Liver (tissue), 9 donors: ENCODE results near the gene SLC66A2. TPM values are rescaled to one million over a fixed set of nuclear protein-coding genes. Genes with fewer than 3 reads are reported as not detected.
A peak's percentile ranks its signal among the peaks of the same experiment; 100 is the strongest.

Experiments used
- DNase-seq: peaks from one replicate; pipeline ENCODE4 v3.0.0-alpha.2; 2017; ENCODE audit warnings: low spot score
- H3K27ac ChIP-seq, 2 donors: one replicate each; pipeline ENCODE4 v1.7.0; 2013; ENCODE audit warnings: inconsistent platforms in 2 of 2, low read length in 2 of 2, control low read depth in 1 of 2, low read depth in 1 of 2, mild to moderate bottlenecking in 1 of 2
- H3K27me3 ChIP-seq, 4 donors: one replicate each; pipeline versions ENCODE4 v1.6.1 to v1.7.0; 2013; ENCODE audit warnings: low read length in 3 of 4, inconsistent platforms in 1 of 4, mild to moderate bottlenecking in 1 of 4, moderate library complexity in 1 of 4; ENCODE audit not compliant: control insufficient read depth in 4 of 4, insufficient read depth in 4 of 4
- H3K36me3 ChIP-seq, 4 donors: one replicate each; pipeline versions ENCODE4 v1.6.1 to v1.7.0; 2013; ENCODE audit warnings: low read length in 3 of 4, mild to moderate bottlenecking in 3 of 4, low read depth in 1 of 4, moderate library complexity in 1 of 4; ENCODE audit not compliant: control insufficient read depth in 4 of 4, insufficient read depth in 3 of 4
- H3K4me1 ChIP-seq, 4 donors: one replicate each; pipeline versions ENCODE4 v1.6.1 to v1.7.0; 2013; ENCODE audit warnings: low read length in 3 of 4, mild to moderate bottlenecking in 3 of 4, moderate library complexity in 1 of 4; ENCODE audit not compliant: control insufficient read depth in 4 of 4, insufficient read depth in 4 of 4
- H3K4me3 ChIP-seq, 3 donors: one replicate each; pipeline versions ENCODE4 v1.6.1 to v1.7.0; 2013; ENCODE audit warnings: low read length in 3 of 3, control low read depth in 1 of 3, low read depth in 1 of 3, mild to moderate bottlenecking in 1 of 3
- H3K9ac ChIP-seq, 2 donors: one replicate each; pipeline ENCODE4 v1.7.0; 2013; ENCODE audit warnings: low read length in 2 of 2, mild to moderate bottlenecking in 2 of 2, moderate library complexity in 2 of 2, control low read depth in 1 of 2, low read depth in 1 of 2
- H3K9me3 ChIP-seq, 4 donors: one replicate each; pipeline versions ENCODE4 v1.6.1 to v1.7.0; 2013; ENCODE audit warnings: low read length in 3 of 4; ENCODE audit not compliant: control insufficient read depth in 4 of 4
- EGR1 ChIP-seq, 2 donors: IDR thresholded peaks; 2 replicates each; pipeline ENCODE4 v1.6.1; 2016 to 2018; ENCODE audit warnings: antibody characterized with exemption in 2 of 2, low read depth in 2 of 2
- FOXA1 ChIP-seq: IDR thresholded peaks from 2 replicates; pipeline ENCODE4 v1.6.1; 2016; ENCODE audit warnings: antibody characterized with exemption
- FOXA2 ChIP-seq: IDR thresholded peaks from 2 replicates; pipeline ENCODE4 v1.6.1; 2016; ENCODE audit warnings: antibody characterized with exemption
- GABPA ChIP-seq, 2 donors: IDR thresholded peaks in 1 of 2; conservative IDR thresholded peaks in 1 of 2; 2 replicates each; pipeline ENCODE4 v1.6.1; 2016; ENCODE audit warnings: antibody characterized with exemption in 2 of 2, mild to moderate bottlenecking in 1 of 2, moderate library complexity in 1 of 2
- HNF4A ChIP-seq, 2 donors: conservative IDR thresholded peaks; 2 replicates each; pipeline ENCODE4 v1.6.1; 2016; ENCODE audit warnings: antibody characterized with exemption in 2 of 2, mild to moderate bottlenecking in 2 of 2
- HNF4G ChIP-seq: IDR thresholded peaks from 2 replicates; pipeline ENCODE4 v1.6.1; 2016; ENCODE audit warnings: antibody characterized with exemption
- JUND ChIP-seq, 2 donors: IDR thresholded peaks; 2 replicates each; pipeline ENCODE4 v1.6.1; 2016; ENCODE audit warnings: antibody characterized with exemption in 2 of 2
- NR2F2 ChIP-seq: IDR thresholded peaks from 2 replicates; pipeline ENCODE4 v1.6.1; 2016; ENCODE audit warnings: antibody characterized with exemption
- RAD21 ChIP-seq, 2 donors: IDR thresholded peaks; 2 replicates each; pipeline ENCODE4 v1.6.1; 2016; ENCODE audit warnings: antibody characterized with exemption in 2 of 2, mild to moderate bottlenecking in 2 of 2
- RXRA ChIP-seq, 2 donors: IDR thresholded peaks; 2 replicates each; pipeline ENCODE4 v1.6.1; 2017 to 2018; ENCODE audit warnings: antibody characterized with exemption in 2 of 2, mild to moderate bottlenecking in 1 of 2
- SP1 ChIP-seq: IDR thresholded peaks from 2 replicates; pipeline ENCODE4 v1.6.1; 2018; ENCODE audit warnings: antibody characterized with exemption, mild to moderate bottlenecking
- TAF1 ChIP-seq: conservative IDR thresholded peaks from 2 replicates; pipeline ENCODE4 v1.6.1; 2016; ENCODE audit warnings: antibody characterized with exemption, mild to moderate bottlenecking
- YY1 ChIP-seq: IDR thresholded peaks from 2 replicates; pipeline ENCODE4 v1.6.1; 2016; ENCODE audit warnings: antibody characterized with exemption, mild to moderate bottlenecking
- WGBS: extraction: QIAGEN DNeasy Blood & Tissue Kit; methylation state at CpG from one replicate; pipeline ENCODE4 v1.1.7; 2013; 5-methylcytosine and 5-hydroxymethylcytosine counted together
- polyA plus RNA-seq, 2 donors: library from polyadenylated mRNA; stranded (reverse) in 1 of 2; unstranded in 1 of 2; fragments of 200-250 nt in 1 of 2; fragments of >200 nt in 1 of 2; fragmentation: Nextera tagmentation in 1 of 2; extraction: Ambion mirVana in 1 of 2; gene quantifications; one replicate each; pipeline versions ENCODE4 v1.2.1 to v1.2.3, GENCODE V29; 2013 to 2015
- total RNA-seq, 2 donors: library from RNA; depleted of rRNA; stranded (reverse); fragments of >200 nt; gene quantifications; one replicate each; pipeline ENCODE4 v1.2.3, GENCODE V29; 2014
- TF ChIP-seq, protein P1 (sequence below): fragments of 150-350 bp; IDR thresholded peaks from 2 replicates; pipeline ENCODE4 v1.5.1; 2017; ENCODE audit warnings: improper control_type of control experiment, low read depth, low read length; ENCODE audit not compliant: missing input control
- TF ChIP-seq, protein P2 (sequence below): IDR thresholded peaks from 2 replicates; pipeline ENCODE4 v1.6.1; 2016; ENCODE audit warnings: antibody characterized with exemption, mild to moderate bottlenecking
- TF ChIP-seq, protein P3 (sequence below): IDR thresholded peaks from 2 replicates; pipeline ENCODE4 v1.6.1; 2016; ENCODE audit warnings: antibody characterized with exemption
- TF ChIP-seq, protein P4 (sequence below): IDR thresholded peaks from 2 replicates; pipeline ENCODE4 v1.6.1; 2016; ENCODE audit warnings: antibody characterized with exemption
- TF ChIP-seq, protein P5 (sequence below): IDR thresholded peaks from 2 replicates; pipeline ENCODE4 v1.6.1; 2016; ENCODE audit warnings: antibody characterized with exemption
- donor health status: healthy.
- donor health status: healthy.
- donor health status: healthy.
- donor health status: healthy.
- donor health status: healthy.

Gene SLC66A2
- total and polyA plus RNA-seq, 4 donors = 47.8 to 107 (median 67.9) TPM

DNA sequence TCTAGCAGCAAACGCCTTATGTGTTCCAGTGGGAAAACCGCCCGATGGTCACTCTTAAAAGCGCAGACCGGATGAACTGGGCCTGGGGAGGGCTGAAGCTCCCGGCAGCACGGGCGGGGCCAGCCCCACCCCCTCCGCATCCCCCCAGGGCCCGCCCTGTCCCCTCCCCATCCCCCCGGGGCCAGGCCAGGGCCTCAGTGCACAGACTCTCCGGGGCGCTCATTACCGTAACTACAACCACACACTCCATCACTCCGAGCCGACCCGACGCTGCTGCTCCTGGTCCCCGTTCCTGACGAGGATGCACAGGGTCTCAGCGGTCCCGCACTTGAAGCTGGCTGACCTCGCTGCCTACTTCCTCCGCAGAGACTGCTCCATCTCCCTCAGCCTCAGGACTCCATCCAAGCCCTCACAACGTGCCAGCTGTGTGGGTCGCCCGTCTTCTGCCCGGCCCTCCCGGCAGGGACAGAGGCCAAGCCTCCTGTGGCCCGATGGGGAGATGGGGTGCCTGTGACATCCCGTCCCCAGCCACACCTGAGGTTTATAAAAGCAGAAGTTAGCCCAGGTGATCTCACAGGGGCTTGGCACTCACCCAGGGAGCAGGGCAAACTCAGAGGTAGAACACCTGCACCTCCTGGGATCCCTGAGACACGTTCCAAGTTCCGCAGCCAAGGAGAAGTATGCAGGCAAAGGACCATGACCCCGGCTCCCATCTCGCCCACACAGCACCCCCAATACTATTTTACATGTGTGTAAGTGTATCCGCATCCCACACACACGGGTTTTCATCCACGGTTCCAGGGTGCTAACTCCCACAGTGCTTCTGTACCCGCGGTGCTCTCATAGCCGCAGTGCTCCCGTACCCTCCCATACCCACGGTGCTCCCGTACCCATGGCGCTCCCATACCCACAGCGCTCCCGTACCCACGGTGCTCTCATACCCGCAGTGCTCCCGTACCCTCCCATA, 36.0 kb downstream of the SLC66A2 start:
- no peak overlapping the region for H3K27ac ChIP-seq
- H3K9me3 ChIP-seq = no peaks in the 10 kb centered on the region
- 94% methylated on average over 50 of the region's 50 CpGs for WGBS
- H3K4me3 ChIP-seq = no peak overlapping the region
- peaks cover 0 to 10% (median 4%) of the 10 kb centered on the region in 4 donors for H3K4me1 ChIP-seq
- no peak overlapping the region for H3K9ac ChIP-seq
- TF ChIP-seq RXRA (IDR thresholded peaks at IDR 0.05) (no peak), RAD21 (IDR thresholded peaks at IDR 0.05) (no peak), YY1 (no peak), NR2F2 (no peak), HNF4A (conservative IDR thresholded peaks at IDR 0.05) (no peak), JUND (IDR thresholded peaks at IDR 0.05) (no peak), GABPA (IDR thresholded peaks at IDR 0.05 in 1 of 2, conservative IDR thresholded peaks at IDR 0.05 in 1 of 2) (no peak), SP1 (no peak), HNF4G (no peak), FOXA1 (no peak), TAF1 (no peak), EGR1 (IDR thresholded peaks at IDR 0.05; ENCODE audit: low read depth in 2 of 2) (no peak), FOXA2 (no peak)
- TF ChIP-seq, protein P1, sequence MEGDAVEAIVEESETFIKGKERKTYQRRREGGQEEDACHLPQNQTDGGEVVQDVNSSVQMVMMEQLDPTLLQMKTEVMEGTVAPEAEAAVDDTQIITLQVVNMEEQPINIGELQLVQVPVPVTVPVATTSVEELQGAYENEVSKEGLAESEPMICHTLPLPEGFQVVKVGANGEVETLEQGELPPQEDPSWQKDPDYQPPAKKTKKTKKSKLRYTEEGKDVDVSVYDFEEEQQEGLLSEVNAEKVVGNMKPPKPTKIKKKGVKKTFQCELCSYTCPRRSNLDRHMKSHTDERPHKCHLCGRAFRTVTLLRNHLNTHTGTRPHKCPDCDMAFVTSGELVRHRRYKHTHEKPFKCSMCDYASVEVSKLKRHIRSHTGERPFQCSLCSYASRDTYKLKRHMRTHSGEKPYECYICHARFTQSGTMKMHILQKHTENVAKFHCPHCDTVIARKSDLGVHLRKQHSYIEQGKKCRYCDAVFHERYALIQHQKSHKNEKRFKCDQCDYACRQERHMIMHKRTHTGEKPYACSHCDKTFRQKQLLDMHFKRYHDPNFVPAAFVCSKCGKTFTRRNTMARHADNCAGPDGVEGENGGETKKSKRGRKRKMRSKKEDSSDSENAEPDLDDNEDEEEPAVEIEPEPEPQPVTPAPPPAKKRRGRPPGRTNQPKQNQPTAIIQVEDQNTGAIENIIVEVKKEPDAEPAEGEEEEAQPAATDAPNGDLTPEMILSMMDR = no peak
- TF ChIP-seq, protein P2, sequence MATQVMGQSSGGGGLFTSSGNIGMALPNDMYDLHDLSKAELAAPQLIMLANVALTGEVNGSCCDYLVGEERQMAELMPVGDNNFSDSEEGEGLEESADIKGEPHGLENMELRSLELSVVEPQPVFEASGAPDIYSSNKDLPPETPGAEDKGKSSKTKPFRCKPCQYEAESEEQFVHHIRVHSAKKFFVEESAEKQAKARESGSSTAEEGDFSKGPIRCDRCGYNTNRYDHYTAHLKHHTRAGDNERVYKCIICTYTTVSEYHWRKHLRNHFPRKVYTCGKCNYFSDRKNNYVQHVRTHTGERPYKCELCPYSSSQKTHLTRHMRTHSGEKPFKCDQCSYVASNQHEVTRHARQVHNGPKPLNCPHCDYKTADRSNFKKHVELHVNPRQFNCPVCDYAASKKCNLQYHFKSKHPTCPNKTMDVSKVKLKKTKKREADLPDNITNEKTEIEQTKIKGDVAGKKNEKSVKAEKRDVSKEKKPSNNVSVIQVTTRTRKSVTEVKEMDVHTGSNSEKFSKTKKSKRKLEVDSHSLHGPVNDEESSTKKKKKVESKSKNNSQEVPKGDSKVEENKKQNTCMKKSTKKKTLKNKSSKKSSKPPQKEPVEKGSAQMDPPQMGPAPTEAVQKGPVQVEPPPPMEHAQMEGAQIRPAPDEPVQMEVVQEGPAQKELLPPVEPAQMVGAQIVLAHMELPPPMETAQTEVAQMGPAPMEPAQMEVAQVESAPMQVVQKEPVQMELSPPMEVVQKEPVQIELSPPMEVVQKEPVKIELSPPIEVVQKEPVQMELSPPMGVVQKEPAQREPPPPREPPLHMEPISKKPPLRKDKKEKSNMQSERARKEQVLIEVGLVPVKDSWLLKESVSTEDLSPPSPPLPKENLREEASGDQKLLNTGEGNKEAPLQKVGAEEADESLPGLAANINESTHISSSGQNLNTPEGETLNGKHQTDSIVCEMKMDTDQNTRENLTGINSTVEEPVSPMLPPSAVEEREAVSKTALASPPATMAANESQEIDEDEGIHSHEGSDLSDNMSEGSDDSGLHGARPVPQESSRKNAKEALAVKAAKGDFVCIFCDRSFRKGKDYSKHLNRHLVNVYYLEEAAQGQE = no peak
- TF ChIP-seq, protein P3, sequence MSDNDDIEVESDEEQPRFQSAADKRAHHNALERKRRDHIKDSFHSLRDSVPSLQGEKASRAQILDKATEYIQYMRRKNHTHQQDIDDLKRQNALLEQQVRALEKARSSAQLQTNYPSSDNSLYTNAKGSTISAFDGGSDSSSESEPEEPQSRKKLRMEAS = no peak
- TF ChIP-seq, protein P4, sequence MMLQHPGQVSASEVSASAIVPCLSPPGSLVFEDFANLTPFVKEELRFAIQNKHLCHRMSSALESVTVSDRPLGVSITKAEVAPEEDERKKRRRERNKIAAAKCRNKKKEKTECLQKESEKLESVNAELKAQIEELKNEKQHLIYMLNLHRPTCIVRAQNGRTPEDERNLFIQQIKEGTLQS = no peak
- TF ChIP-seq, protein P5, sequence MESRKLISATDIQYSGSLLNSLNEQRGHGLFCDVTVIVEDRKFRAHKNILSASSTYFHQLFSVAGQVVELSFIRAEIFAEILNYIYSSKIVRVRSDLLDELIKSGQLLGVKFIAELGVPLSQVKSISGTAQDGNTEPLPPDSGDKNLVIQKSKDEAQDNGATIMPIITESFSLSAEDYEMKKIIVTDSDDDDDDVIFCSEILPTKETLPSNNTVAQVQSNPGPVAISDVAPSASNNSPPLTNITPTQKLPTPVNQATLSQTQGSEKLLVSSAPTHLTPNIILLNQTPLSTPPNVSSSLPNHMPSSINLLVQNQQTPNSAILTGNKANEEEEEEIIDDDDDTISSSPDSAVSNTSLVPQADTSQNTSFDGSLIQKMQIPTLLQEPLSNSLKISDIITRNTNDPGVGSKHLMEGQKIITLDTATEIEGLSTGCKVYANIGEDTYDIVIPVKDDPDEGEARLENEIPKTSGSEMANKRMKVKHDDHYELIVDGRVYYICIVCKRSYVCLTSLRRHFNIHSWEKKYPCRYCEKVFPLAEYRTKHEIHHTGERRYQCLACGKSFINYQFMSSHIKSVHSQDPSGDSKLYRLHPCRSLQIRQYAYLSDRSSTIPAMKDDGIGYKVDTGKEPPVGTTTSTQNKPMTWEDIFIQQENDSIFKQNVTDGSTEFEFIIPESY = no peak
- peaks cover 20 to 53% (median 29%) of the 10 kb centered on the region in 4 donors for H3K36me3 ChIP-seq
- H3K27me3 ChIP-seq = no peaks in the 10 kb centered on the region
- DNase-seq = peak; percentile 33
